Loucy (cell line): ENCODE data around the gene NXF3.

Source experiments
- H2AFZ ChIP-seq: fragments of 200-600 bp; sonication (generic); 2 replicates; pipeline ENCODE4 v1.6.0; 2016; ENCODE audit warnings: antibody characterized with exemption, mild to moderate bottlenecking, low read length, moderate library complexity
- H3F3A ChIP-seq: fragments of 200-600 bp; 2 replicates; pipeline ENCODE4 v1.6.0; 2016; ENCODE audit warnings: antibody characterized with exemption, low read depth, mild to moderate bottlenecking
- H3K27me3 ChIP-seq: fragments of 200-600 bp; sonication (generic); 2 replicates; pipeline ENCODE4 v1.6.1; 2014; ENCODE audit warnings: low read length, mild to moderate bottlenecking; ENCODE audit not compliant: insufficient read depth, poor library complexity, severe bottlenecking
- H3K36me3 ChIP-seq: fragments of 200-600 bp; sonication (generic); 2 replicates; pipeline ENCODE4 v1.6.1; 2016; ENCODE audit warnings: low read length; ENCODE audit not compliant: insufficient read depth
- H3K4me1 ChIP-seq: fragments of 200-600 bp; sonication (generic); 2 replicates; pipeline ENCODE4 v1.5.1; 2014; ENCODE audit warnings: low read length, mild to moderate bottlenecking; ENCODE audit not compliant: insufficient read depth, poor library complexity, severe bottlenecking
- H3K4me2 ChIP-seq: fragments of 200-600 bp; sonication (generic); 2 replicates; pipeline ENCODE4 v1.6.0; 2014; ENCODE audit warnings: antibody characterized with exemption, low read length, low read depth, mild to moderate bottlenecking; ENCODE audit not compliant: poor library complexity, severe bottlenecking
- H3K4me3 ChIP-seq: fragments of 200-600 bp; sonication (generic); 2 replicates; pipeline ENCODE4 v1.5.1; 2014; ENCODE audit warnings: low read length, mild to moderate bottlenecking, mixed read lengths; ENCODE audit not compliant: poor library complexity, severe bottlenecking
- H3K79me2 ChIP-seq: fragments of 200-600 bp; sonication (generic); 2 replicates; pipeline ENCODE4 v1.6.1; 2014; ENCODE audit warnings: low read length; ENCODE audit not compliant: insufficient read depth
- H3K9ac ChIP-seq: fragments of 200-600 bp; sonication (generic); 2 replicates; pipeline ENCODE4 v1.6.0; 2014; ENCODE audit warnings: mild to moderate bottlenecking, low read depth, low read length, moderate library complexity; ENCODE audit not compliant: poor library complexity, severe bottlenecking
- H3K9me2 ChIP-seq: fragments of 200-600 bp; sonication (generic); replicated peaks from 2 replicates; pipeline ENCODE4 v1.6.1; 2016; ENCODE audit warnings: low read depth, low read length, mixed read lengths
- H3K9me3 ChIP-seq: fragments of 200-600 bp; sonication (generic); 2 replicates; pipeline ENCODE4 v1.6.1; 2014; ENCODE audit warnings: mild to moderate bottlenecking, antibody characterized with exemption, low read length, low read depth; ENCODE audit not compliant: insufficient read depth
- H4K20me1 ChIP-seq: fragments of 200-600 bp; sonication (generic); 2 replicates; pipeline ENCODE4 v1.6.0; 2014; ENCODE audit warnings: antibody characterized with exemption, low read length, mild to moderate bottlenecking; ENCODE audit not compliant: insufficient read depth, poor library complexity, severe bottlenecking
- EZH2phosphoT487 ChIP-seq: fragments of 200-600 bp; IDR thresholded peaks from 2 replicates; pipeline ENCODE4 v1.6.1; 2018; ENCODE audit warnings: antibody characterized with exemption, mild to moderate bottlenecking, moderate library complexity, borderline replicate concordance
- TF ChIP-seq, protein P1 (sequence below): fragments of 200-600 bp; sonication (generic); conservative IDR thresholded peaks from 2 replicates; pipeline ENCODE4 v1.5.1; 2014; ENCODE audit warnings: mild to moderate bottlenecking, antibody characterized with exemption, low read length

The NXF3 gene

GRCh38 chrX:103101299-103102042, 8.5 kb upstream of the NXF3 start:
- no peaks in the 10 kb centered on the region for H3K27me3 ChIP-seq
- no peak overlapping the region for H3K4me2 ChIP-seq
- H3K4me3 ChIP-seq, result no peak overlapping the region
- peaks cover 7% of the 10 kb centered on the region for H3K4me1 ChIP-seq
- H3K9me2 ChIP-seq, result no peaks in the 10 kb centered on the region
- no peaks in the 10 kb centered on the region for H3K36me3 ChIP-seq
- H2AFZ ChIP-seq, result no peak overlapping the region
- H3K9ac ChIP-seq, result no peak overlapping the region
- no peaks in the 10 kb centered on the region for H3K79me2 ChIP-seq
- H3K9me3 ChIP-seq, result no peaks in the 10 kb centered on the region
- H4K20me1 ChIP-seq, result no peaks in the 10 kb centered on the region
- TF ChIP-seq EZH2phosphoT487, result no peak
- TF ChIP-seq, protein P1, sequence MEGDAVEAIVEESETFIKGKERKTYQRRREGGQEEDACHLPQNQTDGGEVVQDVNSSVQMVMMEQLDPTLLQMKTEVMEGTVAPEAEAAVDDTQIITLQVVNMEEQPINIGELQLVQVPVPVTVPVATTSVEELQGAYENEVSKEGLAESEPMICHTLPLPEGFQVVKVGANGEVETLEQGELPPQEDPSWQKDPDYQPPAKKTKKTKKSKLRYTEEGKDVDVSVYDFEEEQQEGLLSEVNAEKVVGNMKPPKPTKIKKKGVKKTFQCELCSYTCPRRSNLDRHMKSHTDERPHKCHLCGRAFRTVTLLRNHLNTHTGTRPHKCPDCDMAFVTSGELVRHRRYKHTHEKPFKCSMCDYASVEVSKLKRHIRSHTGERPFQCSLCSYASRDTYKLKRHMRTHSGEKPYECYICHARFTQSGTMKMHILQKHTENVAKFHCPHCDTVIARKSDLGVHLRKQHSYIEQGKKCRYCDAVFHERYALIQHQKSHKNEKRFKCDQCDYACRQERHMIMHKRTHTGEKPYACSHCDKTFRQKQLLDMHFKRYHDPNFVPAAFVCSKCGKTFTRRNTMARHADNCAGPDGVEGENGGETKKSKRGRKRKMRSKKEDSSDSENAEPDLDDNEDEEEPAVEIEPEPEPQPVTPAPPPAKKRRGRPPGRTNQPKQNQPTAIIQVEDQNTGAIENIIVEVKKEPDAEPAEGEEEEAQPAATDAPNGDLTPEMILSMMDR, result no peak
- H3F3A ChIP-seq, result no peaks in the 10 kb centered on the region

GRCh38 chrX:103100484-103100883, 7.5 kb upstream of the NXF3 start:
- H3K36me3 ChIP-seq, result no peaks in the 10 kb centered on the region
- H3F3A ChIP-seq, result no peaks in the 10 kb centered on the region
- H3K9me3 ChIP-seq, result no peaks in the 10 kb centered on the region
- no peak overlapping the region for H3K4me2 ChIP-seq
- peaks cover 7% of the 10 kb centered on the region for H3K4me1 ChIP-seq
- no peaks in the 10 kb centered on the region for H3K27me3 ChIP-seq
- no peak overlapping the region for H3K9ac ChIP-seq
- H4K20me1 ChIP-seq, result no peaks in the 10 kb centered on the region
- TF ChIP-seq EZH2phosphoT487, result no peak
- TF ChIP-seq, protein P1, result no peak
- no peaks in the 10 kb centered on the region for H3K9me2 ChIP-seq
- no peak overlapping the region for H3K4me3 ChIP-seq
- no peaks in the 10 kb centered on the region for H3K79me2 ChIP-seq
- no peak overlapping the region for H2AFZ ChIP-seq

DNA sequence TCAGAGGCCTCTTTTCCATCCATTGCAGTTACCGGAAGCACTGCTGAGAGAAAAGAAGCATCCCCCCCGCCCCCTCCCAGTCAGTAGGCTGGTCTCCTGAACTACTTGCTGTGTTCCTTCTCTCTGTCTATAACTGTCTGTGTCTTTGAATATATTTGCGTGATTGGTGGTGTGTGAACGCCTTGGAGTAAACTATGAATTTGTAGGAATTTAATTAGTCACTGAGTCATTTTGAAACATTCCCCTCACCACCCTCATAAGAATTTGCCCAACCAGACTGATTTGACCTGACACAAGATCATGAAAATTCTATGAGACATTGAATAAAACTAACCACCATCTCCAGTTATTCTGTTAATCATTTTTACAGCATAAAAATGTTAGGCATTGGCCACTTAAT, 6.7 kb upstream of the NXF3 start:
- Histone ChIP-seq H3K9me2 (no peaks in the 10 kb centered on the region), H3K9me3 (no peaks in the 10 kb centered on the region), H3F3A (no peaks in the 10 kb centered on the region), H3K4me1 (peaks cover 7% of the 10 kb centered on the region), H2AFZ (no peak overlapping the region), H3K27me3 (no peaks in the 10 kb centered on the region), H3K36me3 (no peaks in the 10 kb centered on the region), H3K4me3 (no peak overlapping the region), H3K79me2 (no peaks in the 10 kb centered on the region), H3K4me2 (no peak overlapping the region), H3K9ac (no peak overlapping the region), H4K20me1 (no peaks in the 10 kb centered on the region)
- no peak for TF ChIP-seq EZH2phosphoT487
- TF ChIP-seq, protein P1, result no peak
